ENCODE data around the gene GFAP.

Gene GFAP

GRCh38 chr17:44872131-44872768 lies 43.0 kb downstream of the GFAP start:
- in situ Hi-C loops (cut with HindIII; ENCODE audit: low sequenced_read_pairs) = no loop called here

GRCh38 chr17:44871556-44871955 lies 43.7 kb downstream of the GFAP start:
- in situ Hi-C loops (cut with HindIII; ENCODE audit: low sequenced_read_pairs) = no loop called here

- in situ Hi-C loops (cut with HindIII; ENCODE audit: low sequenced_read_pairs) = no loop called here
Observed at GRCh38 chr17:44867841-44868240, 47.5 kb downstream of the GFAP start.

- in situ Hi-C loops (cut with HindIII; ENCODE audit: low sequenced_read_pairs) = no loop called here
Observed at GRCh38 chr17:44865931-44866330, 49.4 kb downstream of the GFAP start.

- in situ Hi-C loops (cut with HindIII; ENCODE audit: low sequenced_read_pairs) = no loop called here
Observed at GRCh38 chr17:44865231-44865660, 50.1 kb downstream of the GFAP start.

- in situ Hi-C loops (cut with HindIII; ENCODE audit: low sequenced_read_pairs) = no loop called here
Observed at GRCh38 chr17:44864831-44865230, 50.5 kb downstream of the GFAP start.

- in situ Hi-C loops (cut with HindIII; ENCODE audit: low sequenced_read_pairs) = no loop called here
Observed at GRCh38 chr17:44863061-44863918, 52.0 kb downstream of the GFAP start.

GRCh38 chr17:44862278-44862914 lies 52.9 kb downstream of the GFAP start:
- in situ Hi-C loops (cut with HindIII; ENCODE audit: low sequenced_read_pairs) = no loop called here

GRCh38 chr17:44859701-44860100 lies 55.6 kb downstream of the GFAP start:
- in situ Hi-C loops (cut with HindIII; ENCODE audit: low sequenced_read_pairs) = no loop called here

- in situ Hi-C loops (cut with HindIII; ENCODE audit: low sequenced_read_pairs) = no loop called here
Observed at GRCh38 chr17:44854192-44854591, 61.1 kb downstream of the GFAP start.

All from endothelial cell of hepatic sinusoid (primary cell).